Fibroblast of lung (primary cell): ENCODE data around the gene C19orf33.

Experiments used
- CTCF ChIP-seq, 2 donors: IDR thresholded peaks in 1 of 2; conservative IDR thresholded peaks in 1 of 2; 1 replicate in 1 of 2; 2 replicates in 1 of 2; pipeline ENCODE4 v1.5.1; 2011 to 2012; ENCODE audit warnings: low read length in 2 of 2, control low read depth in 1 of 2, inconsistent platforms in 1 of 2, low read depth in 1 of 2, mild to moderate bottlenecking in 1 of 2
- EZH2 ChIP-seq: IDR thresholded peaks from 2 replicates; pipeline ENCODE4 v1.5.1; 2012; ENCODE audit warnings: low read length, control low read depth, mild to moderate bottlenecking; ENCODE audit errors: missing control alignments

- no peak for TF ChIP-seq CTCF (conservative IDR thresholded peaks at IDR 0.05 in 1 of 2, IDR thresholded peaks at IDR 0.05 in 1 of 2; ENCODE audit: low read depth in 1 of 2, low read length in 2 of 2)
- TF ChIP-seq EZH2, result no peak
Measured at GRCh38 chr19:38326591-38326990, 22.5 kb downstream of the C19orf33 start.
